HEK293T (cell line): Measurements from ENCODE around the gene ZNF491.
"Not testable (repeated sequence)": the region's sequence is repeated elsewhere in the genome, so short reads cannot be mapped to it uniquely, and the experiment has no call there.

Source experiments
- CTCF ChIA-PET: fragments of 350-600 bp; formaldehyde crosslinking; extraction: SDS; loops from one replicate; lab custom pipeline; 2021; ENCODE audit warnings: antibody characterized with exemption, inconsistent platforms; lab: Yijun Ruan, JAX
- POLR2A ChIA-PET: fragments of 350-600 bp; formaldehyde crosslinking; extraction: SDS; loops from one replicate; lab custom pipeline; 2020; ENCODE audit warnings: antibody characterized with exemption, inconsistent platforms; lab: Yijun Ruan, JAX
- DNase-seq: peaks from one replicate; pipeline ENCODE4 v3.0.0; 2012; ENCODE audit warnings: mixed read lengths; ENCODE audit errors: extremely low spot score
- ARNT ChIP-seq: fragments of 450-650 bp; IDR thresholded peaks from 2 replicates; pipeline ENCODE4 v1.6.1; 2017; ENCODE audit warnings: mild to moderate bottlenecking
- BHLHE40 ChIP-seq: fragments of 450-650 bp; IDR thresholded peaks from 2 replicates; pipeline ENCODE4 v1.6.1; 2016; ENCODE audit warnings: mild to moderate bottlenecking, moderate library complexity, borderline replicate concordance
- CTBP1 ChIP-seq: fragments of 450-650 bp; IDR thresholded peaks from 2 replicates; pipeline ENCODE4 v1.6.1; 2016; ENCODE audit warnings: borderline replicate concordance
- ELF4 ChIP-seq: fragments of 450-650 bp; IDR thresholded peaks from 2 replicates; pipeline ENCODE4 v1.6.1; 2017; ENCODE audit warnings: antibody characterized with exemption
- FOXA1 ChIP-seq: fragments of 450-650 bp; IDR thresholded peaks from 2 replicates; pipeline ENCODE4 v1.6.1; 2016; ENCODE audit warnings: mild to moderate bottlenecking
- FOXK2 ChIP-seq: fragments of 450-650 bp; IDR thresholded peaks from 2 replicates; pipeline ENCODE4 v1.6.1; 2016; ENCODE audit warnings: mild to moderate bottlenecking
- FOXM1 ChIP-seq: fragments of 450-650 bp; IDR thresholded peaks from 2 replicates; pipeline ENCODE4 v1.6.1; 2017; ENCODE audit warnings: mild to moderate bottlenecking, borderline replicate concordance
- HDGF ChIP-seq: fragments of 450-650 bp; IDR thresholded peaks from 2 replicates; pipeline ENCODE4 v1.6.1; 2017; ENCODE audit warnings: antibody characterized with exemption, borderline replicate concordance
- L3MBTL2 ChIP-seq: fragments of 450-650 bp; conservative IDR thresholded peaks from 2 replicates; pipeline ENCODE4 v1.6.1; 2016; ENCODE audit warnings: mild to moderate bottlenecking
- LEF1 ChIP-seq: fragments of 450-650 bp; IDR thresholded peaks from 2 replicates; pipeline ENCODE4 v1.6.1; 2017; ENCODE audit warnings: mild to moderate bottlenecking, borderline replicate concordance
- NFRKB ChIP-seq: fragments of 450-650 bp; IDR thresholded peaks from 2 replicates; pipeline ENCODE4 v1.6.1; 2016; ENCODE audit warnings: mild to moderate bottlenecking, moderate library complexity
- SP1 ChIP-seq: fragments of 450-650 bp; IDR thresholded peaks from 2 replicates; pipeline ENCODE4 v1.6.1; 2017
- SUZ12 ChIP-seq: fragments of 450-650 bp; IDR thresholded peaks from 2 replicates; pipeline ENCODE4 v1.6.1; 2016; ENCODE audit warnings: mild to moderate bottlenecking
- TARDBP ChIP-seq: fragments of 450-650 bp; IDR thresholded peaks from 2 replicates; pipeline ENCODE4 v1.6.1; 2016
- ZNF384 ChIP-seq: fragments of 450-650 bp; IDR thresholded peaks from 2 replicates; pipeline ENCODE4 v1.6.1; 2016
- TF ChIP-seq, protein P1 (sequence below): fragments of 450-650 bp; IDR thresholded peaks from 2 replicates; pipeline ENCODE4 v1.6.1; 2016

Gene ZNF491

DNA sequence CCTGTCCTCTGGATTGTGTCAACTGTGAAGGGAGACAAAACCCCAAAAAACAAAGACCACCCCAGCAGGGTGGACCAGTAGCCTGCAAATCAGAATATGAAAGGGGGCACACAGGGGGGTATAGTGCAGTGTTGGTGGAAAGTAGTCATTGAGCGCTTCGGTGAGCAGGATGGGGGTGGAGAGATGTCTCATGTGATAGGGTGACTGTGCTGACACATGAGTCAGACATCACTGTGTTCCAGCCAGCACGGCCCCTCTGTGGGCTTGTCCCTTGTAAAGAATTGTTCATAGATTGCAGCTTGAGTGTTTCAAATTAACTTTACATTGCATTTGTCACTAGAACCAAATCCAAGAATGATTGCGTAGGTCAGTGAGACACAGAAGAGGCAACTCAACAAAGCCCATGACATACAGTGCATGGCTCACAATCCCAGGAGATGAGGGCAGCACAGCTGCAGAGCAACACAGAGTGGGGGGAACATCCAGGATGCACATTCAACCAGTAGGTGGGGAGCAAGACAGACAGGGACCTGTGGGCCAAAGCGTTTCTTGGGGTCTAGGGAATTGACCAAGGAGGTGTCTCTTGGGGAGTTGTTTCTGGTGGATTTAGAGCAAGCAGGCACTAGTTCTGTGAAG is 23.3 kb downstream of the ZNF491 start:
- CTCF ChIA-PET = no interaction called here
- POLR2A ChIA-PET = no interaction called here
- DNase-seq = no peak
- no peak for TF ChIP-seq NFRKB
- TF ChIP-seq L3MBTL2 = no peak
- TF ChIP-seq FOXM1 = no peak
- TF ChIP-seq, protein P1, sequence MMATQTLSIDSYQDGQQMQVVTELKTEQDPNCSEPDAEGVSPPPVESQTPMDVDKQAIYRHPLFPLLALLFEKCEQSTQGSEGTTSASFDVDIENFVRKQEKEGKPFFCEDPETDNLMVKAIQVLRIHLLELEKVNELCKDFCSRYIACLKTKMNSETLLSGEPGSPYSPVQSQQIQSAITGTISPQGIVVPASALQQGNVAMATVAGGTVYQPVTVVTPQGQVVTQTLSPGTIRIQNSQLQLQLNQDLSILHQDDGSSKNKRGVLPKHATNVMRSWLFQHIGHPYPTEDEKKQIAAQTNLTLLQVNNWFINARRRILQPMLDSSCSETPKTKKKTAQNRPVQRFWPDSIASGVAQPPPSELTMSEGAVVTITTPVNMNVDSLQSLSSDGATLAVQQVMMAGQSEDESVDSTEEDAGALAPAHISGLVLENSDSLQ = no peak
- no peak for TF ChIP-seq CTBP1
- no peak for TF ChIP-seq ELF4

DNA sequence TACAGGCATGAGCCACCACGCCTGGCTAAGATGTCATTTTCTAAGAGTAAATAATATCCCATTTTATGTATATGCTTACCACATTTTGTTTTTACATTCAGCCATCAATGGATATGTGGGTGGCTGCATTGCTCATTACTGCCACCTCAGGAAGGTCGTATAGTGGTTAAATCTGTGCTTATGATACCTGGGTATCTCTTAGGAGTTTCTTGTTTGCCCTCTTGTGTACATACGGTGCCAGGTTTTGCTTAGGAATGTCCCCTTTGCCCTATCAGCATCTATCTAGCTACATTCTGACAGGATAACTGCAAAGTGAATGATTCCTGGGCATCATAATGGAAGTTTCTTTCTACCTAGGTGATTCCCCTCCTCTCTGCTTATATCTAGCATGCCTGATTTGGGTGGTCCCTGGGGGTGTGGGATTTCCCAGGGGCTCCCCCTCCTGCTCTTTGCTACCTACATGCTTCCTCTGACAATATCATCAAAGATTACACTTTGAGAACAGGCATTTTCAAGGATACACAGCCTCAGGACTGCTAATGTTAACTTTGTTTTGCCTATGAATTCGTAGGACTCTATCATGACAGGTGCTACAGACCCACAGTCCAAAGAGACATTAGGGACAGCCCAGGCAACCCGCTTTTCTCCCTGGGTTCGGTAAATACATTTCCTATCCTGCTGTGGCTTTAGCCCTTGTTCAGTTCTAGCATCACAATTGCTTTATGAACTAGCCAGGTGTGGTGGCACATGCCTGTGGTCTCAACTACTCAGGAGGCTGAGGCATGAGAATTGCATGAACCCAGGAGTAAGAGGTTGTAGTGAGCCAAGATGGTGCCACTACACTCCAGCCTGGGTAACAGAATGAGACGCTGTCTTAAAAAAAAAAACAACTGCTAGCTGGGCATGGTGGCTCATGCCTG is 30.9 kb downstream of the ZNF491 start:
- POLR2A ChIA-PET, CTCF ChIA-PET: not testable (repeated sequence)

DNA sequence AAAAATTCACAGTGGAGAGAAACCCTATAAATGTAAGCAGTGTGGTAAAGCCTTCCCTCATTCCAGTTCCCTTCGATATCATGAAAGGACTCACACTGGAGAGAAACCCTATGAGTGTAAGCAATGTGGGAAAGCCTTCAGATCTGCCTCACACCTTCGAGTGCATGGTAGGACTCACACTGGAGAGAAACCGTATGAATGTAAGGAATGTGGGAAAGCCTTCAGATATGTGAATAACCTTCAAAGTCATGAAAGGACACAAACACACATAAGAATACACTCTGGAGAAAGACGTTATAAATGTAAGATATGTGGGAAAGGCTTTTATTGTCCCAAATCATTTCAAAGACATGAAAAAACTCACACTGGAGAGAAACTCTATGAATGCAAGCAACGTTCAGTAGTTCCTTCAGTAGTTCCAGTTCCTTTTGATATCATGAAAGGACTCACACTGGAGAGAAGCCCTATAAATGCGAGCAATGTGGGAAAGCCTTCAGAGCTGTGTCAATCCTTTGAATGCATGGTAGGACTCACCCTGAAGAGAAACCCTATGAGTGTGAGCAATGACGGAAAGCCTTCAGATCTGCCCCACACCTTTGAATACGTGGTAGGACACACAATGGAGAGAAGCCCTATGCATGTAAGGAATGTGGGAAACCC is 34.1 kb downstream of the ZNF491 start:
- ChIA-PET POLR2A (no interaction called here), CTCF (no interaction called here)
- DNase-seq = no peak
- TF ChIP-seq FOXM1 = no peak
- no peak for TF ChIP-seq CTBP1
- TF ChIP-seq ELF4 = no peak
- TF ChIP-seq L3MBTL2 = no peak
- TF ChIP-seq LEF1 = no peak
- TF ChIP-seq FOXA1 = no peak
- no peak for TF ChIP-seq ZNF384
- TF ChIP-seq TARDBP = no peak
- TF ChIP-seq FOXK2 = no peak
- no peak for TF ChIP-seq BHLHE40

More for the DNA sequence above, 30.9 kb downstream of the ZNF491 start:
- DNase-seq = not testable (repeated sequence)

DNA sequence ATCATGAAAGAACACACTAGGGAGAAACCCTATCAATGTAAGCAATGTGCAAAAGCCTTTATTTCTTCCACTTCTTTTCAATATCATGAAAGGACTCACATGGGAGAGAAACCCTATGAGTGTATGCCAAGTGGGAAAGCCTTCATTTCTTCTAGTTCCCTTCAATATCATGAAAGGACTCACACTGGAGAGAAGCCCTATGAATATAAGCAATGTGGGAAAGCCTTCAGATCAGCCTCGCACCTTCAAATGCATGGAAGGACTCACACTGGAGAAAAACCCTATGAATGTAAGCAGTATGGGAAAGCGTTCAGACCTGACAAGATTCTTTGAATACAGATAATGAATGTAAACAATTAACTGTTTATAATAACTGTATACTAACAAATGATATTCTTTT is 35.2 kb downstream of the ZNF491 start:
- TF ChIP-seq NFRKB (no peak), SP1 (no peak), ZNF384 (no peak), HDGF (no peak), CTBP1 (no peak), L3MBTL2 (no peak), FOXK2 (no peak), ELF4 (no peak), SUZ12 (no peak), TARDBP (no peak), LEF1 (no peak), FOXM1 (no peak), FOXA1 (no peak), BHLHE40 (no peak), ARNT (no peak)
- TF ChIP-seq, protein P1 = no peak

DNA sequence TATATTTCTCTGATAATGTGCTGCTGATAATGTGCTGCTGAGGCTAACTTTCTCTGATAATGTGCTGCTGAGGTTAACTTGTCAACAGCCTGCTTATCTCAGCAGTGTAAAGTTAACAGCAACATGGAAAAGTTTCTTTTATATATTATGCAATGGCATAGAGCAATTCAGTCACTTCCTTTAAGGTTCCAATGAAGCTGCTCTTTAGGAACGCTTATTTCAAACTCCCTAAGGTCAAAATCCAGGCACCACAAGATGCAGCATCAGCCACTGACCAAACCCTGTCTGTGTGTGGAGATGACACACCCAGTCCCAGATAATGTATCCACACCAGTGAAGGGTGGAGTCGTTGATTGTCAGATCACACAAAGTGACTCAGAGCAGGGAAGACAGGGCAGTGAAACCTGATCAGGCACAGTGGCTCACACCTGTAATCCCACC is 37.3 kb downstream of the ZNF491 start:
- CTCF ChIA-PET = not testable (repeated sequence)

More for the DNA sequence above, 35.2 kb downstream of the ZNF491 start:
- no peak for DNase-seq
- ChIA-PET POLR2A (no interaction called here), CTCF (no interaction called here)

DNA sequence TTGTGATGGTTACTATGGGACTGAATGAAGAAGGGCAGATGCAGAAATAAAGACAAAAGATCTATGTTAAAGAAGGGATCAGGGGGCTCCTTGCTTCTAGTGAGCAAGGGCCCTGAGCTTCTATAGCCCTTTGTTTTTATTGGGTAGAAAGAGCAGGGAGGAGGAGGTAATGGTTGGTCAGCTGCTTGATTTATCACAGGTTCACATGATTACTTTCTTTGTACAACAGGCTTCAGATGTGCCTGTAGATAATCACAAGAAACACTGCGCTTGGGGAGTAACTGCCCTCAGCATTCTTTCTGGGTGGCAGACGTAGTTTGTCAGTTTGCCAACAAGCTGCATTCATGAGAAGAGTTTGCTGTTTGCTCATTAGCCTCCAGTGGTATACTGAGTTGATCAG is 45.4 kb downstream of the ZNF491 start:
- ChIA-PET POLR2A (no interaction called here), CTCF (no interaction called here)

More for the DNA sequence above, 37.3 kb downstream of the ZNF491 start:
- DNase-seq, POLR2A ChIA-PET: not testable (repeated sequence)

DNA sequence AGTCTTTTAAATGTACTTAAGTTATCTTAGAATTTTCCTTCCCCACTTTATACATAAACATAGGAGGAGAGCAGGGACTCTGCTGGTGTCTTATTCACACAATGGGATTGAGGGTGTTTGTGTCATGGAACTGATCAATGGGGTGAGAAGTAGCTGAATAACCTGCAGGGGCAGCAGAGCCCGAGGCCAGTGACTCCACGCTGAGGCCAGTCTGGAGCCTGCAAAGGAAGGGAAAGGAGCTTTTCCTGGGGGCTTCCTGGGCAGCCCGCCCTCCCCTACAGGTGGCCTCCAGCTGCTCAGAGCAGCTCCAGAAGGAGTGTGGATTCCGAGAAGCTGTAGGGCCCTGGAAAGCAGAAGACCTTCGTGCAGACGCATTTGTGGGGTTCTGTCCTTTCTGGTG is 49.3 kb downstream of the ZNF491 start:
- CTCF ChIA-PET, POLR2A ChIA-PET, DNase-seq: not testable (repeated sequence)

More for the DNA sequence above, 45.4 kb downstream of the ZNF491 start:
- TF ChIP-seq SUZ12 = no peak
- no peak for TF ChIP-seq FOXM1
- no peak for TF ChIP-seq LEF1
- TF ChIP-seq HDGF = no peak
- TF ChIP-seq, protein P1 = no peak
- no peak for TF ChIP-seq BHLHE40
- TF ChIP-seq FOXK2 = no peak
- TF ChIP-seq NFRKB = no peak
- TF ChIP-seq ZNF384 = no peak
- TF ChIP-seq ELF4 = no peak
- no peak for DNase-seq
